SU-DHL-6 (cell line): ENCODE data around the gene KLHL7.

ENCODE experiments used
- H2AFZ ChIP-seq: fragments of 200-600 bp; sonication (generic); 2 replicates; pipeline ENCODE4 v1.6.1; 2014; ENCODE audit warnings: low read depth, mild to moderate bottlenecking, moderate library complexity, mixed read lengths, antibody characterized with exemption, low read length; ENCODE audit not compliant: severe bottlenecking
- H3F3A ChIP-seq: fragments of 200-600 bp; shearing (Covaris generic); 2 replicates; pipeline ENCODE4 v1.6.0; 2016; ENCODE audit warnings: antibody characterized with exemption, mild to moderate bottlenecking; ENCODE audit not compliant: insufficient read depth
- H3K27ac ChIP-seq: fragments of 200-600 bp; sonication (generic); 2 replicates; pipeline ENCODE4 v1.5.1; 2016; ENCODE audit warnings: low read depth, mild to moderate bottlenecking, low read length, moderate library complexity, mixed read lengths
- H3K27me3 ChIP-seq: fragments of 200-600 bp; sonication (generic), shearing (Covaris generic); 2 replicates; pipeline ENCODE4 v1.6.0; 2014; ENCODE audit warnings: mild to moderate bottlenecking, low read length
- H3K36me3 ChIP-seq: fragments of 200-600 bp; sonication (generic); 2 replicates; pipeline ENCODE4 v1.6.1; 2014; ENCODE audit warnings: mild to moderate bottlenecking, low read length, mixed read lengths
- H3K4me2 ChIP-seq: fragments of 300-600, 200-600 bp; shearing (Covaris generic), sonication (generic); 2 replicates; pipeline ENCODE4 v1.6.0; 2014; ENCODE audit warnings: low read length, low read depth, mild to moderate bottlenecking; ENCODE audit not compliant: poor library complexity, severe bottlenecking
- H3K4me3 ChIP-seq: fragments of 200-600 bp; sonication (generic); 2 replicates; pipeline ENCODE4 v1.5.1; 2014; ENCODE audit warnings: antibody characterized with exemption, low read length, mild to moderate bottlenecking, mixed read lengths; ENCODE audit not compliant: insufficient read depth, poor library complexity, severe bottlenecking
- H3K79me2 ChIP-seq: fragments of 200-600 bp; sonication (generic); 2 replicates; pipeline ENCODE4 v1.6.1; 2014; ENCODE audit warnings: mild to moderate bottlenecking, low read length, moderate library complexity; ENCODE audit not compliant: insufficient read depth
- H3K9ac ChIP-seq: fragments of 200-600 bp; sonication (generic); 2 replicates; pipeline ENCODE4 v1.7.0; 2014; ENCODE audit warnings: mild to moderate bottlenecking, low read length
- H3K9me2 ChIP-seq: fragments of 200-600 bp; sonication (generic); replicated peaks from 2 replicates; pipeline ENCODE4 v1.6.1; 2014; ENCODE audit warnings: low read length; ENCODE audit not compliant: insufficient read depth
- H3K9me3 ChIP-seq: fragments of 200-600 bp; sonication (generic); 2 replicates; pipeline ENCODE4 v1.6.1; 2014; ENCODE audit warnings: low read length, mixed read lengths; ENCODE audit not compliant: insufficient read depth
- H4K20me1 ChIP-seq: fragments of 200-600 bp; sonication (generic); 2 replicates; pipeline ENCODE4 v1.6.1; 2014; ENCODE audit warnings: low read depth, mild to moderate bottlenecking, antibody characterized with exemption, low read length, moderate library complexity, mixed read lengths
- CTCF ChIP-seq: fragments of 200-600 bp; sonication (generic); IDR thresholded peaks from one replicate; pipeline ENCODE4 v1.5.1; 2017; ENCODE audit warnings: antibody characterized with exemption, mild to moderate bottlenecking, low read length, moderate library complexity; ENCODE audit not compliant: insufficient read depth, poor library complexity, severe bottlenecking
- EZH2phosphoT487 ChIP-seq: fragments of 200-600 bp; sonication (generic), shearing (Covaris generic); conservative IDR thresholded peaks from 2 replicates; pipeline ENCODE4 v1.6.1; 2018; ENCODE audit warnings: mild to moderate bottlenecking, antibody characterized with exemption, low read length, moderate library complexity, mixed read lengths

The KLHL7 gene

GRCh38 chr7:23158546-23158945, 53.0 kb downstream of the KLHL7 start:
- no peak overlapping the region for H3K4me3 ChIP-seq
- H3K27ac ChIP-seq: no peak overlapping the region
- H3K9ac ChIP-seq: no peak overlapping the region
- H4K20me1 ChIP-seq: no peaks in the 10 kb centered on the region
- H3K27me3 ChIP-seq: no peaks in the 10 kb centered on the region
- no peaks in the 10 kb centered on the region for H3K36me3 ChIP-seq
- H3K9me2 ChIP-seq: no peaks in the 10 kb centered on the region
- no peaks in the 10 kb centered on the region for H3F3A ChIP-seq
- no peak overlapping the region for H3K4me2 ChIP-seq
- no peaks in the 10 kb centered on the region for H3K79me2 ChIP-seq
- H3K9me3 ChIP-seq: no peaks in the 10 kb centered on the region
- TF ChIP-seq EZH2phosphoT487: no peak
- no peak for TF ChIP-seq CTCF
- H2AFZ ChIP-seq: no peak overlapping the region

GRCh38 chr7:23161482-23161881, 55.9 kb downstream of the KLHL7 start:
- Histone ChIP-seq H3K9ac (no peak overlapping the region), H3K4me2 (no peak overlapping the region), H2AFZ (no peak overlapping the region), H3K27ac (no peak overlapping the region), H4K20me1 (no peaks in the 10 kb centered on the region), H3K4me3 (no peak overlapping the region), H3F3A (0 out of 2 replicates have a peak, but pooled peaks cover 6% of the 10 kb centered on the region), H3K27me3 (no peaks in the 10 kb centered on the region), H3K9me3 (no peaks in the 10 kb centered on the region), H3K9me2 (no peaks in the 10 kb centered on the region), H3K36me3 (no peaks in the 10 kb centered on the region), H3K79me2 (no peaks in the 10 kb centered on the region)
- TF ChIP-seq EZH2phosphoT487: no peak
- TF ChIP-seq CTCF: no peak

- H3K27me3 ChIP-seq: no peaks in the 10 kb centered on the region
- H3K4me3 ChIP-seq: no peak overlapping the region
- H3K4me2 ChIP-seq: no peak overlapping the region
- no peak overlapping the region for H3K27ac ChIP-seq
- H3K79me2 ChIP-seq: no peaks in the 10 kb centered on the region
- H2AFZ ChIP-seq: no peak overlapping the region
- no peaks in the 10 kb centered on the region for H3K9me2 ChIP-seq
- 0 out of 2 replicates have a peak, but pooled peaks cover 3% of the 10 kb centered on the region for H3K36me3 ChIP-seq
- no peaks in the 10 kb centered on the region for H3K9me3 ChIP-seq
- TF ChIP-seq EZH2phosphoT487 (no peak), CTCF (no peak)
- 0 out of 2 replicates have a peak, but pooled peaks cover 7% of the 10 kb centered on the region for H3F3A ChIP-seq
- no peak overlapping the region for H3K9ac ChIP-seq
- no peaks in the 10 kb centered on the region for H4K20me1 ChIP-seq
Measured at GRCh38 chr7:23164846-23165245, 59.3 kb downstream of the KLHL7 start.
